ENCODE data around the gene DGKG.

The DGKG gene

GRCh38 chr3:186173224-186173815 is 188.7 kb downstream of the DGKG start:
- no peak for DNase-seq (ENCODE audit: low spot score)

GRCh38 chr3:186172353-186172752 is 189.7 kb downstream of the DGKG start:
- DNase-seq (ENCODE audit: low spot score), result no peak

GRCh38 chr3:186171521-186171920 is 190.5 kb downstream of the DGKG start:
- no peak for DNase-seq (ENCODE audit: low spot score)

GRCh38 chr3:186170516-186170915 is 191.5 kb downstream of the DGKG start:
- DNase-seq (ENCODE audit: low spot score), result no peak

GRCh38 chr3:186169379-186169778 is 192.7 kb downstream of the DGKG start:
- no peak for DNase-seq (ENCODE audit: low spot score)

- DNase-seq (ENCODE audit: low spot score), result no peak
Measured at GRCh38 chr3:186168976-186169375, 193.1 kb downstream of the DGKG start.

- DNase-seq (ENCODE audit: low spot score), result no peak
Measured at GRCh38 chr3:186167646-186168395, 194.2 kb downstream of the DGKG start.

- DNase-seq (ENCODE audit: low spot score), result no peak
Measured at GRCh38 chr3:186166491-186167288, 195.3 kb downstream of the DGKG start.

GRCh38 chr3:186166036-186166435 is 196.0 kb downstream of the DGKG start:
- DNase-seq (ENCODE audit: low spot score), result no peak

GRCh38 chr3:186165331-186165730 is 196.7 kb downstream of the DGKG start:
- no peak for DNase-seq (ENCODE audit: low spot score)

GRCh38 chr3:186164696-186165095 is 197.3 kb downstream of the DGKG start:
- DNase-seq (ENCODE audit: low spot score), result no peak

- no peak for DNase-seq (ENCODE audit: low spot score)
Measured at GRCh38 chr3:186162221-186162620, 199.8 kb downstream of the DGKG start.

GRCh38 chr3:186160691-186161243 is 201.3 kb downstream of the DGKG start:
- DNase-seq (ENCODE audit: low spot score), result no peak

GRCh38 chr3:186154641-186155040 is 207.4 kb downstream of the DGKG start:
- no peak for DNase-seq (ENCODE audit: low spot score)

GRCh38 chr3:186152889-186153292 is 209.1 kb downstream of the DGKG start:
- DNase-seq (ENCODE audit: low spot score), result peak; percentile 61

- DNase-seq (ENCODE audit: low spot score), result no peak
Measured at GRCh38 chr3:186152361-186152798, 209.7 kb downstream of the DGKG start.

- DNase-seq (ENCODE audit: low spot score), result peak; percentile 58
Measured at GRCh38 chr3:186151077-186151971, 210.7 kb downstream of the DGKG start.

GRCh38 chr3:186150041-186150830 is 211.8 kb downstream of the DGKG start:
- no peak for DNase-seq (ENCODE audit: low spot score)

GRCh38 chr3:186149319-186149960 is 212.6 kb downstream of the DGKG start:
- no peak for DNase-seq (ENCODE audit: low spot score)

GRCh38 chr3:186144257-186144656 is 217.8 kb downstream of the DGKG start:
- DNase-seq (ENCODE audit: low spot score), result no peak

Measured in activated CD4-positive, alpha-beta T cell treated with anti-CD3 and anti-CD28 coated beads, Interleukin-2, Interleukin-4, amounts not matched to agents 100 ng/mL and 50 ng/mL, durations not matched to agents 16 hours and 8 hours (primary cell).